ENCODE results near the gene ADAMTSL4.
A peak's percentile ranks its signal among the peaks of the same experiment; 100 is the strongest.

ADAMTSL4 gene

DNA sequence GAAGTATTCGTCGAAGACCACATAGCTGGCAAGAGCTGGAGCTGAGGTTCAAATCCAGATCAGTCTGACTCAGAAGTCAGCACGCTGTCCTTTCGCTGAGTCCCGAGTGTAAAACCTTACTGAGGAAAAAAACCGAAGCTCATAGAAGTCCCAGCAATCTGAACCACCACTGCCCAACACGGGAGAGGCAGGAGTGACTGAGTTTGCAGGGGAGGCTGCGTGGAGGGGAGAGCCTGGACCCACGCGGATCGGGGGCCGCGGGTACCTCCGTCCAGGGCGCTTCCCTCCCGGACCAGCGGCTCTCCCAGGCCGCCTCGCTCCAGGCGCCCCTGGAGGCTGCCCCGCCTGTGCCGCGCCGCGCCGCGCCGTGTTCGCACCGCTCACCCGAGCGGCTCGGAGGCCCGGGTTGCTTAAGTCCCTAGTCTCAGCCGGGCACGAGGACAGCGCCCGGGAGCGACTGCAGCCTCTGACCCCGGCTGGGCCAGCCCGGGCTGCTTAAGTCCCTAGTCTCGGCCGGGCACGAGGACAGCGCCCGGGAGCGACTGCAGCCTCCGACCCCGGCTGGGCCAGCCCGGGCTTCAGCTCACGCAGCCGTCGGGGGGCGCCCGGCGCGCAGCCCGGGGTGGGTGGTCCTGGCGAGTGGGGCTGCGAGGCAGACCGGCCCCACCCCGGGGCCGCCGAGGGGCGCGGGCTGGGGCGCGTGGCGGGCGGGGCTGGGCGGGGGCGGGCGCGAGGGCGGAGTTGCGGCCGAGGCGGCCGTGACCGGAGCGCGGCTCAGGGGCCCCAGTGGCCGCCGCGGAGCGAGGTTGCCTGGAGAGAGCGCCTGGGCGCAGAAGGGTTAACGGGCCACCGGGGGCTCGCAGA, at the start of gene ADAMTSL4:
Gene ADAMTSL4 (plus strand): TSS at position 777 of the 864 bp plus-strand sequence. CDS start 2,881 bp downstream, outside the sequence.
- no peak for DNase-seq (ENCODE audit: low read depth)

DNA sequence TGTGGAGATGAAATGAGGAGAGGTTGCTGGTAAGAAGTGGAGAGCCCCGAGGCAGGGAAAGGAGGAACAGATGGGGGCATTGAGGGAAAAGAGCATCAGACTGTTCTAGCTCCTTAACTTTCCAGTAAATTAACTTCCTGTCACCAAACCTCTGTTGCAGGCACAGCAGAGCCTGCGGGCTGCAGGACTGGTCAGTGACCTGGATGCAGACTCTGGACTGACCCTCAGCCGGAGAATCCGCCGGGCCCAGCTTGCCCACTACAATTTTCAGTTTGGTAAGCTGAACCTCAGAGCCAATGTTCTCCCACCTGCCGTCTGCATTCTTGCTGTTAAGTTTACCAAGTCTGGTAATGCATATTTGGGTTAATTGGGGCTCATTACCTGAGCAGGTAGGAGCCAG, 43.8 kb upstream of the ADAMTSL4 start:
- no peak for DNase-seq (ENCODE audit: low read depth)

DNA sequence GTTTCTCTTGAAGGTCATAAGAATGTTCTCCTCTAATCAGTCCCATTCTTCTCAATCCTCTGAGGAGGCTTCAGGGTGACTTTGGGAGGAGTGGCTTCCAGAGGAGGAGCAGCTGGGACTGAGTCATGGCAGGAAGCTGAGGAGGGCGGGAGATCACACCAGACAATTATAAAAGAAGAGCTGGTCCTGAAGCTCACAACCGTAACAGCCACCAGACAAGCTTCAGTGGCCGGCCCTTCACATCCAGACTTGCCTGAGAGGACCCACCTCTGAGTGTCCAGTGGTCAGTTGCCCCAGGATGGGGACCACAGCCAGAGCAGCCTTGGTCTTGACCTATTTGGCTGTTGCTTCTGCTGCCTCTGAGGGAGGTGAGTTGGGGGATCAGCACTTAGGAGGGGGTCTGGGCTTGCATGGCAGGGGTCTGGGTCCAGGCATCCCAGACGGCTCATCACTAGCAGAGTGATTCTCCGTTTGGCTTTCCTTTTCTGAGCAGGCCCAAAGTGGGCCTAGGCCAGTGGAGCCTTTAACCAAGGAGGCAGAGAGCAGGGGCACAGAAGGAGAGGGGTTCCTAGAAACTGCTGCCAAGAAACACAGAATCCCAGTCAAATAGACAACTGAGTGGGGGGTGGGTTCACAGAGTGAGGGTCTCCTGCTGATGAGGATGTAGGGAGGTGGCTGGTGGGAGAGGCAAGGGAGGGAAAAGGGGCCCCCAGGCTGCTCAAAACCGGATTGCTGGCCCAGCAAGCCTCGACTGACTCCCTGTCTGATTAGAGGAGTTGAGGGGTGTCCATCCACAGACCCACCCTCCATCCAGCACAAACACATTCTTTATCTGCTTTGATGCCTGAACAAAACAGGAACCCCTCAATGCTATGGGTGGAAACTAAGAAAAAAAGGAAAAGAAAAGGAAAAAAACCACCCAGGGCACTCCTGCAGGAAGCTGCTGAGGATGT, 41.0 kb upstream of the ADAMTSL4 start, which contains the start of gene ECM1:
Gene ECM1 (plus strand): TSS at position 198 of the 953 bp plus-strand sequence. CDS start 101 bp downstream, at position 299.
- no peak for DNase-seq (ENCODE audit: low read depth)

DNA sequence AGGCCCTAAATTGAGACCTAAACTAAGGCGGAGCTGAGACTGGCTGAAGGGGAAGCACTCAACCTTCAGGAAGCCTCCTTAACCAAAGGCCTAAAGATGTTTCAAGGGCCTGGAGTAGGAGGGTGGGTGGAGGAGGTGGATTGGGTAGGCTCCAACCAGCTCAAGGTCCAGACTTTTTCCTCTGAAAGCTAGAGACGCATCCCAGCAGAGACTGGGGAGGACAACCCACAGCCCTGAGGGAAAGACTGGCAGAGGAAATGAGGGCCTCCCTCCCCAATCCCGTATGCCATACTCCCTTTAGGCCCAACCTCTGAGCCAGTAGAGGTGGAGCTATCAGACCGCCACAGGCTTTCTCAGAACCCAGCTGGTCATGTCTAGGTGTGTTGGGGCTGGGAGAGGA, 40.2 kb upstream of the ADAMTSL4 start:
- no peak for DNase-seq (ENCODE audit: low read depth)

DNA sequence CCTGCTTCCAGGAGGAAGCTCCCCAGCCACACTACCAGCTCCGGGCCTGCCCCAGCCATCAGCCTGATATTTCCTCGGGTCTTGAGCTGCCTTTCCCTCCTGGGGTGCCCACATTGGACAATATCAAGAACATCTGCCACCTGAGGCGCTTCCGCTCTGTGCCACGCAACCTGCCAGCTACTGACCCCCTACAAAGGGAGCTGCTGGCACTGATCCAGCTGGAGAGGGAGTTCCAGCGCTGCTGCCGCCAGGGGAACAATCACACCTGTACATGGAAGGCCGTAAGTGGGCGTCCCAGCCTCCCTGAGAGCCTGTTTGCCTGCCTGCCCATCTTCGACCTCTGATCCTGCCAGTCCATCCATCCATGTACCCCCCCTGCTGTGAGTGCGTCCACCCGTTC, 37.7 kb upstream of the ADAMTSL4 start:
- DNase-seq (ENCODE audit: low read depth): no peak

DNA sequence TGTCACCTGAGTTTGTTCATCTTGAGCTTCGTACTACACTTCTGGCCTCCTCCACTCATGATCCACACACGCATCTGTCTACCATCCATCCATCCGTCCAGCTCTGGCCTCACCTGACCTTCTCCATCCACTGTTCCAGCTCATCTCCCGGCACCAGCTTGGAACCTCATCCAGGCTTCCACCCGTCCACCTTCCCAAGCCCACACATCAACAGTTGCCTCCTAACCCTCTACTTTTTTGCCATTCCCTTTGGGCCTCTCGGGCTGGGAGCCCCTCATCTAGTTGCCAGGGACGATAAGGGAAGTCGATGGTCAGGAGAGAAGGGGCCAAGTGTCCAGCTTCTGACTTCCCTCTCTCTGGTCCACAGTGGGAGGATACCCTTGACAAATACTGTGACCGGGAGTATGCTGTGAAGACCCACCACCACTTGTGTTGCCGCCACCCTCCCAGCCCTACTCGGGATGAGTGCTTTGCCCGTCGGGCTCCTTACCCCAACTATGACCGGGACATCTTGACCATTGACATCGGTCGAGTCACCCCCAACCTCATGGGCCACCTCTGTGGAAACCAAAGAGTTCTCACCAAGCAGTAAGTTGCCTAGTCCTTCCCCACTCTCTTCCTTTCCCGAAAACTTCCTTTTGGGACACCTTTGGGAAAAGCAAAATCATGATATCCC, 37.1 kb upstream of the ADAMTSL4 start:
- no peak for DNase-seq (ENCODE audit: low read depth)

DNA sequence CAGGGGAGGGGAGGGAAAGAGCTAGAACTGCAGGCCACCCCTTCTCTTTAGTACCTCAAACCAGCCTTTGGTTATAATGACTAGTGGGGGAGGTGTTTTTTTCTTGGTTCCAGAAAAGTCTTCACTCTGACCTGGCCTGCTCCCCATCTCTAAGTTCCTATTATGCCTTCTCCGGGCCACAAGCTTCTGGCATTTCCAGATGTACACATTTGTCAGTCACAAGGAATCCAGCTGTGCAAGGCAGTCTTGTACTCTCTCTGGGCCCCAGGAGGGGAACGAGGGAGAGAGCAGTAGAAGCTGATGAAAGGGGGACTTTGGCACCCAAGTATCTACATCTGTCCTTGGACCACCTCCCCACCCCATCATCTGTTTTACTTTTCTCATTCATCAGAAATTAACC, 36.4 kb upstream of the ADAMTSL4 start:
- no peak for DNase-seq (ENCODE audit: low read depth)

DNA sequence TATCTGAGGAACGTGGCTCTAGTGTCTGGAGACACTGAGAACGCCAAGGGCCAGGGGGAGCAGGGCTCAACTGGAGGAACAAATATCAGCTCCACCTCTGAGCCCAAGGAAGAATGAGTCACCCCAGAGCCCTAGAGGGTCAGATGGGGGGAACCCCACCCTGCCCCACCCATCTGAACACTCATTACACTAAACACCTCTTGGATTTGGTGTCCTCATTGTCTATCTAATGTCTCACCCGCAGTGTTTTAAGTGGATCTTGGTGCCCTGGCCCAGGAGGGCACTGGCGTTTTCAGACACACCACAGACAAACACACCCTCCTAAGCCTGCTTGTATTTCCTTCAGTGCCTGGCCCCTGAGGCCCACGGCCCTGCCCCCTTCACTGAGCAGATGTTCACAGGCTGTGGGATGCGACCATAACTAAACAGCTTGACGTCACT, 35.8 kb upstream of the ADAMTSL4 start:
- DNase-seq (ENCODE audit: low read depth): no peak

DNA sequence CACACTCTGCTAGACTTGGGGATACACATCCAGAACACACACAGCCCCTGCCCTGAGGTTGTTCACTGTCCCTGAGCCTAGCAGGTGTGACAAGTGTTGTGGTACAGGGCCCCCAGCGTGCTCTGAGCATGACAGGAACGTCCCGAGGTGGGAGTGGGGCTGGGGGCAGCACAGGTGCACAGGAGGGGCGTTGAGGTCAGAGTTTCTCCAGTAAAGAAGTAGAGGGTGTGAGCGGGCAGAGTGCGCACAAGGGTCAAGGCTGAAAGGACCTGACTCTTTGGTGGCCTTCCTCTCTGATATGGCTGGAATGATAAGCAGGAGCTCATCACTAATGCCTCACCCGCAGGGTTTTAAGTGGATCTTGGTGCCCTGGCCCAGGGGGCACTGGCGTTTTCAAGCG, 34.9 kb upstream of the ADAMTSL4 start:
- no peak for DNase-seq (ENCODE audit: low read depth)

DNA sequence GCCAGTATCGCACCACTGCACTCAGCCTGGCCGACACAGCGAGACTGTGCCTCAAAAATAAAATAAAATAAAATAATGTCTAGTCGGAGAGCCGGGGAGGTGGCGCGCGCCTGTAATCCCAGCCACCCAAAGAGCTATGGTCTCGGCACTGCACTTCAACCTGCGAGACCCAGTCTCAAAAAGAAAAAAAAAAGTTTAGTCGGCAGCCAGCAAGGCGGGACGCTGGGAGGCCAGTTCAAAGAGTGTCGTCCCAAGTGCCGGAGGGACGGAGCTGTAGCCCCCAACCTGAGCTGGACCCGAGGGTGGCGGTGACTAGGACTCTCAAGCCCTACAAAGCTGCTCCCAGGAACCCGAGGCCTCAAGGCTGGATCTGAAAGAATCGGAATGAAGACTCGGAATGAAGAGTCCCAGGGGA, 34.3 kb upstream of the ADAMTSL4 start:
- DNase-seq (ENCODE audit: low read depth): no peak

DNA sequence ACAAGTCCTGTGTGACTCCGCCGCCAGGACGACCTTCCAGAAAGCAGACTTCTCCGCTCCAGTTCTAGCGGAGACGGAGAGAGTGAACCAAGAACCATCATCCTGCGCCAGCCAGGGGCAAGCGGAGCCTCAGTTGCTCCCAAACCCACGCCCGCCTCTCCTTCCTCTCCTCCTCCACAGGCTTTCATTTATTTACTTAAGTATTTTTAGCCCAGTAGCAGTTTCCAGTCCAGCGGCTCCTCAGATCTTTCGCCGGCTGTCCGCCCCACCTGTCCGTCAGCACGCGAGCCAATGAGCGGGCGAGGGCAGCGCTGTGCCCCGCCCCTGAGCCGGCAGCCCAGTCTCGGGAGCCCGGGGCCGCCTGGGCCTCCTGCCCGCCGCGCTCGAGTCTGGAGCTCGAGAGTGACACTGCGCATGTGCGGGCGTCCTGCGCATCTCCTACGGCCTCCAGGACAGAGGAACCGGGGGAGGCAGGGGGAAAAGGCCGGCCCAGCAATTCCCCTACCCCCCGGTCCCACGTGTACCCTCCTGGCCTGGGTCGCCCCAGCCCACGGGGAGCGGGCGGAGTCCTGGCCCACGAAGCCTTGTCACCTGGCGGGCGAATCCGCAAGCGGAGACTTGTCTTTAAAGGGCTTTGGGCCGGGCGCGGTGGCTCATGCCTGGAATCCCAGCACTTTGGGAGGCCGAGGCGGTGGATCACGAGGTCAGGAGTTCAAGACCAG, 33.7 kb upstream of the ADAMTSL4 start, which contains the start of gene FALEC:
Gene FALEC (plus strand): TSS at position 425 of the 722 bp plus-strand sequence.
- peak; percentile 69 for DNase-seq (ENCODE audit: low read depth)

DNA sequence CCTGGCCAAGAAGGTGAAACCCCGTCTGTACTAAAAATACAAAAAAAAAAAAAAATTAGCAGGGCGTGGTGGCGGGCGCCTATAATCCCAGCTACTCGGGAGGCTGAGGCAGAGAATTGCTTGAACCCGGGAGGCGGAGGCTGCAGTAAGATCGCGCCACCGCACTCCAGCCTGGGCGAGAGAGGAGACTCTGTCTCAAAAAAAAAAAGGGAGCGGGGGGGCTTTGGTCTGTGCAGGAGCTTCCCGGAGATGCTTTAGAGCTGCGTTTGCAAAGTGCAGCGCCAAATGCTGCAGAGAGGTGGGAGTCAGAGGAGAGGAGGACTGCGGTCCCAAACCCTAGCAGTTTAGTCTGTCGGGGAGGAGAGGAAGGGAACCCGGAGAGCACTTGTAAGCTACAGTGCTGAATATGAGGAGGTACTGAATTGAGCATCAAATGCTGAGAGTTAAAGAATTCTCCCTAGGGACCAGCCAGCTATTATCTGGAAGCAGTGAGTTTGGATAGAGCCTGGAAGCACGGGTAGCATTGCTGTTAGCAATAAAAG, 33.1 kb upstream of the ADAMTSL4 start:
- DNase-seq (ENCODE audit: low read depth): no peak

DNA sequence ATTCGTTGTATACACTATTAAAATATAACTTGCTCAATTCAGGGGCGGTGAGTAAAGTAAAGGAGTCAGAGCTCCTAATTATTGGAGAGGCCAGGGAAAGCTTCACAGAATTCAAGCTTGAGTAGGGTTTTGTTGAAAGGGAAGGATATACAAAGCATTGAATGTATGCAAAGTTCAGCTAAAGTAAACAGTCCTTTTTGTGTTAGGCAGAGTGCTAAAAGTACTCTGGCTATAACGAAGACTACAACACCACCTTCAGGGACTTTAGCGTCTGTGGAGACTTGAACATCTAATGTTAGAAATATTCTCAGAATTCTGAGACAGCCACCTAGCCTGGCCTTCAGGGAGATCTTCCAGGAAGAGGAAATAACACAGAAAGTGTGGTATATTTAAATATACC, 32.6 kb upstream of the ADAMTSL4 start:
- DNase-seq (ENCODE audit: low read depth): no peak

DNA sequence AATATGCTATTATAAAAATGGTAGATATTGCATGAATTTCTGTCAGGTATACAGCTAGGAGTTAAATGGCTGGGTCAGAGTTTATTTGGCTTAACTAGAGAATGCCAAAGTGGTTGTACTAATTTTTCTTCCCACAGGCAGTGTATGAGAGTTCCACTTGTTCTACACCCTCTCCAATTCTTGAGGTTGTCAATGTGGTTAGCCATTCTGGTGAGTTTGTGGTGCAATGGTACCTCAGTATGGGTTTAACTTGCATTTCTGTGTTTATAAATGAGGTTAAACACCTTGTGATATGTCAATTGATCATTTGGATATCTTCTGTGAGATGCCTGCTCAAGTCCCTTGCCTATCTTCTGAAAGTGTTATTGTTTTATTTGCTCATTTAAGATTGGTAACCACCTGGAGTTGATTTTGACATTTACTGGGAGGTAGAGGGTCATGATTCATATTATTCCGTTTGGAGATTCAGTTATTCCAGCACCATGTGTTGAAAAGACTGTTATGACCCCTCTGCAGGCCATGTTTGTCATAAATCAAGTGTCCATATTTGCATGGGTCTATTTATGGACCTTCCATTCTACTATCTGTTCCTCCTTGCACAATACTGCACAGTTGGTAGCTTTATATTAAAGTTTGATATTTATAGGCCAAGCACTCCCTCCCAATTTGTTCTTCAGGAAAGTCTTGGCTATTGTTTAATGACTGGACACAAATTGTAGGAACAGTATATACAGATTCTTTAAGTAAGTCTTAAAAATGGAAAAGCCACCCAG, 27.8 kb upstream of the ADAMTSL4 start:
- no peak for DNase-seq (ENCODE audit: low read depth)

DNA sequence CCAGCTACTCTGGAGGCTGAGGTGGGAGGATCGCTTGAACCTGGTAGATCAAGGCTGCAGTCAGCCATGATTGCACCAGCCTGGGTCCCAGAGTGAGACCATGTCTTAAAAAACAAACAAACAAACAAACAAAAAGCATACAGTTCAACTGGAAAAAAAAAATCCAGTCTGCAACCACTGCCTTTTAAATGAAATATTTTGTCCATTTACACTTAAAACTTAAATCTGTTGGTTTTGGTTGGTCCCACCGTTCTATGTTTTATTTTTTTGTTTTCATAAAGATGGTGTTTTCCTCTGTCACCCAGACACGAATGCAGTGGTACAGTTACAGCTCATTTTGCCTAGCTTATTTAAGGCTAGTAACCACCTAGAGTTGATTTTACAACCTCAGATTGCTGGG, 23.9 kb upstream of the ADAMTSL4 start:
- no peak for DNase-seq (ENCODE audit: low read depth)

DNA sequence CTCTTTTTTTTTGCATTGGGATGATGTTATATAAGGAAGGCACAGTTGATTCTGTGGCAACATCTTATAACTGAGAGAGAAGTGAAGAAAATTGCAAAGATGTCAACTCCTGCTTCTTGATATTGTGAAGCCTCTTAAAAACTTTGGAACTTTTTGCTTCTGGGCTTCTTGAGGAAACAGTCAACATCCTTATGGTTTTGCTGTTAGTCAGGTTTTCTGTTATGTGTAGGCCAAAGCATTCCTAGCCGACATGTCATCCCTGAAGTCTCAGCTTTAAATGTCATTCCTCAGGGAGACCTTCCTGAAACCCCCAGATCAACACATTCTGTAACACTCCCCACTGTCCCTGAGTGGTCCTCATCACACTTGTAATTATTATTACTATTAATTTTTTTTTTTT, 21.0 kb upstream of the ADAMTSL4 start:
- DNase-seq (ENCODE audit: low read depth): peak; percentile 71

DNA sequence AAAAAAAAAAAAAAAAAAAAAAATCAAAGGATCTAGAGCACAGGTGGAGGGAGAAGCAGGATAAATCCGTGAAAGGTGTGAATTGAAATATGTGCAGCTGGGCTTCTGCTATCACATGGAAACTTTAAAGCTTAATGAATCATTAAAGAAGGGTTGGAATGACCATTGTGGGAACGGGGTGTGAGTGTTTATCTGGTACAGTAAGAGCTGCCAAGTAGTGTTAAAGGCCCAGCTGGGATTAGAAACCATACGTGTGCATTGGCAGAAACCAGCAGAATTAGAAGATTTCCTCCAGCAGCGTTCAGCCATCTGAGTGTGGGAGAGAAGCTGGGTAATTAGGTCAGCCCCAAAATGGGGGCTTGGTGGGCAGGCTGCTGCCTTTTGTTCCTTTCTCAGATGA, 20.2 kb upstream of the ADAMTSL4 start:
- no peak for DNase-seq (ENCODE audit: low read depth)

DNA sequence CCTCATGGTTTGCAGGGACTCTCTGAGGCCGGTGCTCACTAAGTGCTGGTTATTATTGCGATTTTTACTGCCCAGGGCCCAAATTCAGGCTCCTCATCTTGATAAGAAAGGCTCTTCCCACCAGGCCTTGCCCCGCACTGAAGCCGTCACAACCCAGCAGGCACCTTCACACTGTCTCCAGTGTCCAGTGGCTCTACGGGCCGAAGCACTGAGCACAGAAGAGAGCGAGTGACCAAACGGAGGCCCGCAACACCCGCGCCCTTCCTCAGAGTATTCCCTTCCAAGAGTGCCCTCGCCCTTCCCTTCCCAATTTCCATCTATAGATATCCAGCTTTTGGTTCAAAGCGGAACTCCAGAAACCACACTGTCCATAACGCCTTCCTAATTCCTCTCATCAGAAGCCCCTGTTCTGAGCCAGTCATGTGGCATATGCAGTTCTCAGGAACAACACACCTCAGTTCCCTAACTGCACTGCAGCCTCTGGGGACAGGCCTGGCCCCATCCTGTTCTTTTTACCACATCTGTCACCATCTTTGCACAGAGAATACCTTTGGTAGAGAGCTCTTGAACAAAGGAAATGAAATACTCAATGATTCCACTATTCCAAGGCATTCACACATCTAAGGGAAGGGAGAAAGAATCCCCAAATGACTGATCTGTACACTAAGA, 18.6 kb upstream of the ADAMTSL4 start:
- DNase-seq (ENCODE audit: low read depth): no peak

DNA sequence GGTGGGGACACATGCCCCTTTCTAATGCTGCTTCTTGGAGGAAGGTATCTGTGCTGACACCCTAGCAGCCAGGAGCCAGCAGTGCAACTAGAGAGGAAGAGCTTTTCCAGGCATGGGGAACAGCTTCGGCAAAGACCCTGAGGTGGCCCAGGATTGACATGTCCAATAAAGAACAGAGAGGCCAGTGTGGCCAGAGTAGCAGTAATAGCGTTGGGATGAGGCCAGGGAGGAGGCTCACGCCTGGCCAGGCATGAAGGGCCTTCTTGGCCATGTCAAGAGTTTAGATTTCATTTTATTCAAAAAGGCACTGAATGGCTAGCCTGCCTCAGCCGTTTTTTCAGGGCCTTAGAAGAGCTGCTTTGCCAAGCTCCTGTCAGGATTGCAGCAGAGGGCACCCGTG, 16.3 kb upstream of the ADAMTSL4 start:
- no peak for DNase-seq (ENCODE audit: low read depth)

DNA sequence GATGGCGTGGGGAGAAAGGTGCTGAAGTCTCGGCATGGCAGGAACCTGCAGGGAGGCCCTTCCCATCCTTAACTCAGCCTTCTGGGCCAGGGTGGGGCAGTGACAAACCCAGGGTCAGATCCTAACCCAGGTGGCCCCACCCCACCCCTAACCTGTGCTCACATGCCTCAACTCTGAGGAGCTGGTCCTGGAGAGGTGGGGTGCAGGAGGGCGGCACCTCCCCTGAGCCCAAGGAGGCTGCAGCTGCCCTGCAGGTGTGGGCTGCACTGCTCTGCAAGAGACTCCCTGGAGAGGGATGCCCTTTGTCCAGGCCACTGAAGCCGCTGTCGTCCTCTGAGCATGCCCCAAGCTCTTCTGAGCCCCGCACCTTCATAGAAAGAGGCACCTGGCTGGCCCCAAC, 15.2 kb upstream of the ADAMTSL4 start:
- no peak for DNase-seq (ENCODE audit: low read depth)

Data from non-pigmented ciliary epithelial cell (primary cell).